GM10248 (cell line): ENCODE data around the gene BCAS1.

Experiments
- CTCF ChIA-PET: fragments of 300-600 bp; sonication (Branson Sonifier 250); formaldehyde crosslinking; extraction: SDS; loops from one replicate; lab custom pipeline; 2021; ENCODE audit warnings: antibody characterized with exemption; lab: Yijun Ruan, JAX
- POLR2A ChIA-PET: fragments of 350-650 bp; sonication (Branson Sonifier 250); formaldehyde crosslinking; extraction: SDS; loops from one replicate; lab custom pipeline; 2020; ENCODE audit warnings: antibody characterized with exemption; lab: Yijun Ruan, JAX
- DNase-seq: peaks from one replicate; pipeline ENCODE4 v3.0.0; 2012; ENCODE audit errors: extremely low spot score
- CTCF ChIP-seq: IDR thresholded peaks from 2 replicates; pipeline ENCODE4 v1.5.1; 2012; ENCODE audit warnings: mild to moderate bottlenecking, low read depth; ENCODE audit errors: extremely low read depth, missing control alignments, control extremely low read depth

BCAS1 gene

GRCh38 chr20:54029643-54030042 lies 40.8 kb downstream of the BCAS1 start:
- TF ChIP-seq CTCF = no peak
- ChIA-PET POLR2A (no interaction called here), CTCF (interaction anchor here (1.1 to 2.4 kb wide), 2 partner anchors 11 to 33 kb away, joined by 3 to 8 read pairs; no protein-coding TSS in a partner anchor)
- DNase-seq = no peak

GRCh38 chr20:54029176-54029575 lies 41.2 kb downstream of the BCAS1 start:
- ChIA-PET CTCF (interaction anchor here (1.1 to 2.4 kb wide), 3 partner anchors 11 to 33 kb away, joined by 3 to 8 read pairs (median 4); no protein-coding TSS in a partner anchor), POLR2A (no interaction called here)
- DNase-seq = no peak
- no peak for TF ChIP-seq CTCF

- no peak for TF ChIP-seq CTCF
- DNase-seq = no peak
- POLR2A ChIA-PET = no interaction called here
- CTCF ChIA-PET = interaction anchor here (1.6 to 2.4 kb wide), 2 partner anchors 16 to 34 kb away, joined by 4 to 8 read pairs; no protein-coding TSS in a partner anchor
These were observed 42.0 kb downstream of the BCAS1 start for GRCh38 chr20:54028276-54029011.

- POLR2A ChIA-PET = no interaction called here
- TF ChIP-seq CTCF = no peak
- DNase-seq = no peak
- CTCF ChIA-PET = interaction anchor here (1.2 to 2.4 kb wide), 3 partner anchors 11 to 35 kb away, joined by 4 to 8 read pairs (median 5); no protein-coding TSS in a partner anchor
These were observed 42.7 kb downstream of the BCAS1 start for GRCh38 chr20:54027704-54028103.

GRCh38 chr20:54026295-54027064 lies 43.9 kb downstream of the BCAS1 start:
- no peak for TF ChIP-seq CTCF
- CTCF ChIA-PET = interaction anchor here (1.2 kb wide), 1 partner anchor 10 kb away, joined by 5 read pairs; no protein-coding TSS in a partner anchor
- POLR2A ChIA-PET = no interaction called here
- DNase-seq = no peak

- no peak for TF ChIP-seq CTCF
- CTCF ChIA-PET = no interaction called here
- POLR2A ChIA-PET = no interaction called here
- DNase-seq = no peak
These were observed 45.1 kb downstream of the BCAS1 start for GRCh38 chr20:54025251-54025771.
